Spinal cord (tissue), 10 donors: Measurements from ENCODE around the gene LDLRAD4. TPM values are rescaled to one million over a fixed set of nuclear protein-coding genes. Genes with fewer than 3 reads are reported as not detected.
A peak's percentile ranks its signal among the peaks of the same experiment; 100 is the strongest.
"Not testable (repeated sequence)": the region's sequence is repeated elsewhere in the genome, so short reads cannot be mapped to it uniquely, and the experiment has no call there.

ENCODE experiments used
- DNase-seq, 6 donors: peaks; one replicate each; pipeline versions ENCODE4 v3.0.0 to v3.0.0-alpha.2; 2013 to 2015; ENCODE audit warnings: low spot score in 6 of 6, low read depth in 4 of 6
- H3K27ac ChIP-seq: one replicate; pipeline ENCODE4 v1.5.1; 2013; ENCODE audit warnings: low read depth, low read length, control low read depth
- H3K27me3 ChIP-seq: one replicate; pipeline ENCODE4 v1.6.1; 2013; ENCODE audit warnings: low read length; ENCODE audit not compliant: control insufficient read depth, insufficient read depth
- H3K36me3 ChIP-seq: one replicate; pipeline ENCODE4 v1.6.1; 2013; ENCODE audit warnings: low read length; ENCODE audit not compliant: control insufficient read depth, insufficient read depth
- H3K4me1 ChIP-seq: one replicate; pipeline ENCODE4 v1.6.1; 2013; ENCODE audit warnings: low read length; ENCODE audit not compliant: control insufficient read depth, insufficient read depth
- H3K4me3 ChIP-seq: one replicate; pipeline ENCODE4 v1.5.1; 2013; ENCODE audit warnings: low read depth, low read length, control low read depth
- H3K9me3 ChIP-seq: one replicate; pipeline ENCODE4 v1.6.1; 2013; ENCODE audit warnings: low read length; ENCODE audit not compliant: control insufficient read depth, insufficient read depth
- WGBS: methylation state at CpG from one replicate; pipeline ENCODE4 v1.1.5; 2013; ENCODE audit warnings: missing lambda C conversion rate; ENCODE audit not compliant: insufficient coverage; 5-methylcytosine and 5-hydroxymethylcytosine counted together
- polyA plus RNA-seq, 2 donors: library from polyadenylated mRNA; unstranded; fragments of 120-200 nt; gene quantifications; one replicate each; pipeline ENCODE4 v1.2.1, GENCODE V29; 2013; ENCODE audit not compliant: insufficient read length in 2 of 2
- total RNA-seq, 2 donors: library from RNA; depleted of rRNA in 1 of 2; stranded (reverse); fragments of 120-200 nt in 1 of 2; fragments of >200 nt in 1 of 2; gene quantifications; one replicate each; pipeline versions ENCODE4 v1.2.3 to v1.2.4, GENCODE V29; 2013 to 2014
- donor health status: healthy.

LDLRAD4 gene
- total and polyA plus RNA-seq, 4 donors: 26.7 to 67.7 (median 38.5) TPM

- no peaks in the 10 kb centered on the region for H3K36me3 ChIP-seq
- no peaks in the 10 kb centered on the region for H3K4me1 ChIP-seq
- no peak overlapping the region for H3K4me3 ChIP-seq
- H3K27ac ChIP-seq: no peak overlapping the region
- WGBS: 50% methylated on average over 1 of the region's 5 CpGs
- H3K27me3 ChIP-seq: no peaks in the 10 kb centered on the region
- no peaks in the 10 kb centered on the region for H3K9me3 ChIP-seq
- DNase-seq: peak in 2 of 6 donors; percentile 28 to 72
Measured at GRCh38 chr18:13660510-13660909, 441.9 kb downstream of the LDLRAD4 start.

GRCh38 chr18:13661051-13661778 is 442.7 kb downstream of the LDLRAD4 start:
- Histone ChIP-seq H3K4me3 (no peak overlapping the region), H3K4me1 (no peaks in the 10 kb centered on the region), H3K9me3 (no peaks in the 10 kb centered on the region), H3K27me3 (no peaks in the 10 kb centered on the region), H3K36me3 (no peaks in the 10 kb centered on the region), H3K27ac (no peak overlapping the region)
- no peak for DNase-seq
- 74% methylated on average over 5 of the region's 8 CpGs for WGBS

GRCh38 chr18:13661779-13662256 is 443.3 kb downstream of the LDLRAD4 start:
- WGBS: no CpG with 5 or more reads among the region's 2 CpGs
- H3K4me3 ChIP-seq: no peak overlapping the region
- H3K9me3 ChIP-seq: no peaks in the 10 kb centered on the region
- H3K27ac ChIP-seq: no peak overlapping the region
- no peaks in the 10 kb centered on the region for H3K27me3 ChIP-seq
- H3K4me1 ChIP-seq: no peaks in the 10 kb centered on the region
- H3K36me3 ChIP-seq: no peaks in the 10 kb centered on the region
- no peak for DNase-seq

GRCh38 chr18:13672657-13673056 is 454.1 kb downstream of the LDLRAD4 start:
- no peaks in the 10 kb centered on the region for H3K36me3 ChIP-seq
- H3K27ac ChIP-seq: no peak overlapping the region
- H3K4me3 ChIP-seq: no peak overlapping the region
- no peak for DNase-seq
- 83% methylated on average over 5 of the region's 7 CpGs for WGBS
- H3K9me3 ChIP-seq: no peaks in the 10 kb centered on the region
- H3K27me3 ChIP-seq: no peaks in the 10 kb centered on the region
- no peaks in the 10 kb centered on the region for H3K4me1 ChIP-seq

GRCh38 chr18:13676471-13676870 is 457.9 kb downstream of the LDLRAD4 start:
- DNase-seq: no peak
- Histone ChIP-seq H3K36me3 (no peaks in the 10 kb centered on the region), H3K4me1 (peaks cover 3% of the 10 kb centered on the region), H3K4me3 (no peak overlapping the region), H3K27me3 (no peaks in the 10 kb centered on the region), H3K9me3 (no peaks in the 10 kb centered on the region), H3K27ac (no peak overlapping the region)
- WGBS: 86% methylated on average over 1 of the region's 6 CpGs

GRCh38 chr18:13677350-13677749 is 458.8 kb downstream of the LDLRAD4 start:
- H3K9me3 ChIP-seq, H3K27me3 ChIP-seq, H3K4me3 ChIP-seq, H3K27ac ChIP-seq, H3K36me3 ChIP-seq, H3K4me1 ChIP-seq, DNase-seq: not testable (repeated sequence)
- 100% methylated on average over 7 of the region's 13 CpGs for WGBS

GRCh38 chr18:13680612-13681011 is 462.1 kb downstream of the LDLRAD4 start:
- Histone ChIP-seq H3K36me3 (no peaks in the 10 kb centered on the region), H3K4me3 (no peak overlapping the region), H3K27ac (no peak overlapping the region), H3K4me1 (peaks cover 3% of the 10 kb centered on the region), H3K27me3 (no peaks in the 10 kb centered on the region), H3K9me3 (no peaks in the 10 kb centered on the region)
- WGBS: 80% methylated on average over 4 of the region's 5 CpGs
- peak in 2 of 6 donors; percentile 27 to 33 for DNase-seq

GRCh38 chr18:13681701-13682100 is 463.1 kb downstream of the LDLRAD4 start:
- H3K4me3 ChIP-seq: no peak overlapping the region
- no peak overlapping the region for H3K27ac ChIP-seq
- no peaks in the 10 kb centered on the region for H3K36me3 ChIP-seq
- peak in 1 of 6 donors; percentile 15 for DNase-seq
- no peaks in the 10 kb centered on the region for H3K27me3 ChIP-seq
- no peaks in the 10 kb centered on the region for H3K9me3 ChIP-seq
- WGBS: no CpG with 5 or more reads among the region's 6 CpGs
- peaks cover 3% of the 10 kb centered on the region for H3K4me1 ChIP-seq

- Histone ChIP-seq H3K27ac (no peak overlapping the region), H3K4me3 (no peak overlapping the region), H3K36me3 (no peaks in the 10 kb centered on the region), H3K27me3 (no peaks in the 10 kb centered on the region), H3K9me3 (no peaks in the 10 kb centered on the region), H3K4me1 (no peaks in the 10 kb centered on the region)
- DNase-seq: no peak
- no CpG with 5 or more reads among the region's 4 CpGs for WGBS
Measured at GRCh38 chr18:13684546-13684945, 466.0 kb downstream of the LDLRAD4 start.
